Smooth muscle cell (in vitro differentiated cells): ENCODE data around the gene CCDC60. TPM values are rescaled to one million over a fixed set of nuclear protein-coding genes. Genes with fewer than 3 reads are reported as not detected.

Experiments used
- DNase-seq: peaks from one replicate; lab custom pipeline; 2025; ENCODE audit not compliant: unreplicated experiment; lab: John Stamatoyannopoulos, UW
- H2AFZ ChIP-seq: fragments of 200-600 bp; sonication (generic); 2 replicates; pipeline ENCODE4 v1.6.0; 2016; ENCODE audit warnings: antibody characterized with exemption, low read depth, mild to moderate bottlenecking
- H3F3A ChIP-seq: fragments of 200-600 bp; sonication (generic); 2 replicates; pipeline ENCODE4 v1.6.0; 2017; ENCODE audit warnings: antibody characterized with exemption, low read depth
- H3K27ac ChIP-seq: fragments of 200-600 bp; sonication (generic); 2 replicates; pipeline ENCODE4 v1.5.1; 2016; ENCODE audit warnings: low read depth, mild to moderate bottlenecking
- H3K27me3 ChIP-seq: fragments of 200-600 bp; sonication (generic); 2 replicates; pipeline ENCODE4 v1.6.1; 2016; ENCODE audit warnings: low read depth, mild to moderate bottlenecking
- H3K36me3 ChIP-seq: fragments of 200-600 bp; sonication (generic); 2 replicates; pipeline ENCODE4 v1.5.1; 2016; ENCODE audit warnings: low read depth
- H3K4me1 ChIP-seq: fragments of 200-600 bp; sonication (generic); 2 replicates; pipeline ENCODE4 v1.5.1; 2016; ENCODE audit warnings: low read depth
- H3K4me2 ChIP-seq: fragments of 200-600 bp; sonication (generic); 2 replicates; pipeline ENCODE4 v1.6.0; 2016; ENCODE audit warnings: mild to moderate bottlenecking
- H3K4me3 ChIP-seq: fragments of 200-600 bp; sonication (generic); 2 replicates; pipeline ENCODE4 v1.5.1; 2016; ENCODE audit warnings: mild to moderate bottlenecking
- H3K79me2 ChIP-seq: fragments of 200-600 bp; sonication (generic); 2 replicates; pipeline ENCODE4 v1.6.0; 2016; ENCODE audit warnings: low read depth, mild to moderate bottlenecking
- H3K9ac ChIP-seq: fragments of 200-600 bp; sonication (generic); 2 replicates; pipeline ENCODE4 v1.6.0; 2016; ENCODE audit warnings: low read depth
- H3K9me3 ChIP-seq: fragments of 200-600 bp; sonication (generic); replicated peaks from 2 replicates; pipeline ENCODE4 v1.5.1; 2016; ENCODE audit warnings: low read depth
- H4K20me1 ChIP-seq: fragments of 200-600 bp; sonication (generic); 2 replicates; pipeline ENCODE4 v1.6.0; 2016; ENCODE audit warnings: low read depth
- CTCF ChIP-seq: fragments of 200-600 bp; sonication (generic); IDR thresholded peaks from 2 replicates; pipeline ENCODE4 v1.5.1; 2017; ENCODE audit warnings: borderline replicate concordance, mild to moderate bottlenecking, antibody characterized with exemption; ENCODE audit not compliant: insufficient read depth, poor library complexity, severe bottlenecking
- WGBS: methylation state at CpG from one replicate; pipeline ENCODE4 v1.1.7; 2016; ENCODE audit warnings: low lambda C conversion rate; 5-methylcytosine and 5-hydroxymethylcytosine counted together
- polyA plus RNA-seq: library from polyadenylated mRNA; unstranded; fragments of >200 nt; fragmentation: Nextera tagmentation; extraction: Ambion mirVana; gene quantifications from 2 replicates; pipeline ENCODE4 v1.2.1, GENCODE V29; 2016
- total RNA-seq: library from RNA; depleted of rRNA; stranded (reverse); fragments of >200 nt; gene quantifications from 2 replicates; pipeline ENCODE4 v1.2.3, GENCODE V29; 2014

The CCDC60 gene
- total and polyA plus RNA-seq, 2 experiments from 2014 or later, result not detected

GRCh38 chr12:119363037-119363436, 28.5 kb downstream of the CCDC60 start:
- Histone ChIP-seq H3K27me3 (no peaks in the 10 kb centered on the region), H4K20me1 (no peaks in the 10 kb centered on the region), H2AFZ (no peak overlapping the region), H3K4me2 (no peak overlapping the region), H3F3A (no peaks in the 10 kb centered on the region), H3K9me3 (no peaks in the 10 kb centered on the region), H3K36me3 (no peaks in the 10 kb centered on the region), H3K4me3 (no peak overlapping the region), H3K4me1 (peaks cover 19% of the 10 kb centered on the region), H3K79me2 (no peaks in the 10 kb centered on the region), H3K9ac (no peak overlapping the region), H3K27ac (no peak overlapping the region)
- DNase-seq, result no peak
- no peak for TF ChIP-seq CTCF
- 93% methylated on average over 4 of the region's 4 CpGs for WGBS

- 81% methylated on average over 1 of the region's 1 CpG for WGBS
Measured at GRCh38 chr12:119363490-119363889, 29.0 kb downstream of the CCDC60 start.

GRCh38 chr12:119365451-119365850, 30.9 kb downstream of the CCDC60 start:
- H2AFZ ChIP-seq, result no peak overlapping the region

More at GRCh38 chr12:119363490-119363889, 29.0 kb downstream of the CCDC60 start:
- H3K27me3 ChIP-seq, result no peaks in the 10 kb centered on the region
- H3F3A ChIP-seq, result no peaks in the 10 kb centered on the region
- H3K4me2 ChIP-seq, result no peak overlapping the region
- no peak overlapping the region for H3K9ac ChIP-seq
- DNase-seq, result no peak
- H3K36me3 ChIP-seq, result no peaks in the 10 kb centered on the region
- no peak overlapping the region for H3K27ac ChIP-seq
- no peak overlapping the region for H3K4me3 ChIP-seq
- H4K20me1 ChIP-seq, result no peaks in the 10 kb centered on the region
- H2AFZ ChIP-seq, result no peak overlapping the region
- H3K4me1 ChIP-seq, result peaks cover 19% of the 10 kb centered on the region
- no peak for TF ChIP-seq CTCF
- H3K9me3 ChIP-seq, result no peaks in the 10 kb centered on the region
- no peaks in the 10 kb centered on the region for H3K79me2 ChIP-seq

More at GRCh38 chr12:119365451-119365850, 30.9 kb downstream of the CCDC60 start:
- no peak for TF ChIP-seq CTCF
- Histone ChIP-seq H3K4me1 (peaks cover 29% of the 10 kb centered on the region), H3K9me3 (no peaks in the 10 kb centered on the region), H3K4me3 (no peak overlapping the region), H3K79me2 (no peaks in the 10 kb centered on the region), H3K4me2 (no peak overlapping the region), H3K36me3 (no peaks in the 10 kb centered on the region), H3K27me3 (no peaks in the 10 kb centered on the region), H3F3A (no peaks in the 10 kb centered on the region), H3K27ac (no peak overlapping the region), H4K20me1 (no peaks in the 10 kb centered on the region), H3K9ac (no peak overlapping the region)
- WGBS, result 83% methylated on average over 3 of the region's 3 CpGs
- no peak for DNase-seq
